Putamen (tissue), 1 donor: Measurements from ENCODE around the gene KCNG3.

Experiments used
- DNase-seq: peaks from one replicate; pipeline ENCODE4 v3.0.0-alpha.2; 2016; ENCODE audit warnings: low spot score

Gene KCNG3

DNA sequence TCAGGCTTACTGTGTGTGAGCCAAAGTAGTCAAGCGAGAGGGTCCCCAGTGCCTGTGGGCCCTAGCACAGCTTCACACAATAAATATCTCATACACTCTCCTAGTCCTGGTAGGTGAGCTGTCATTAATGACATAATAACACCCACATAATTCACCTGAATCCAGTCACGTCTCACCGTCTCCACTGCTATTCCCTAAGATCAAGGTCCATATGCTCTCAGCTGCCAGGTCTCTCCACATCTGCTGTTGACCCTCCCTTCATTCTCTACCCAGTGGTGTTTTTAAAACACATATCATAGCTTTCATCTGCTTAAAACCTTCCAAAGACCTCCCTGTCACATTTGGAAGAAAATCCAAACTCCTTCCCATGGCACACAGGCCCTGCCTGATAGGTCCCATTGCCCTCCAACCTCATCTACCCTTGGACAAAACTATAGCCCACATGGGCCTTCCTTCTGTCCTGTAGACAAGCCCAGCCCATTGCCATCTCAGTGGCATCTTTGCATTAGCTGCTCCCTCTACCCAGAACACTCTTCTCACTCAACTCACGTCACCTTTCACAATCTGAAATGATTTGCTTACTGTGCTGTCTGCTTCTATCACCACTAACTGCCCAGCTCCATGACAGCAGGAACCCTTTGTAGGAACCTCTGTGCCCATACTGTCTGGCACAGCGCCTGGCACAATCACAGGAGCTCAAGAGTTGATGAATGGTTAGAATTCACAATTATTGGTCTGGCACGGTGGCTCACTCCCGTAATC, 7.5 kb downstream of the KCNG3 start:
- DNase-seq: no peak

DNA sequence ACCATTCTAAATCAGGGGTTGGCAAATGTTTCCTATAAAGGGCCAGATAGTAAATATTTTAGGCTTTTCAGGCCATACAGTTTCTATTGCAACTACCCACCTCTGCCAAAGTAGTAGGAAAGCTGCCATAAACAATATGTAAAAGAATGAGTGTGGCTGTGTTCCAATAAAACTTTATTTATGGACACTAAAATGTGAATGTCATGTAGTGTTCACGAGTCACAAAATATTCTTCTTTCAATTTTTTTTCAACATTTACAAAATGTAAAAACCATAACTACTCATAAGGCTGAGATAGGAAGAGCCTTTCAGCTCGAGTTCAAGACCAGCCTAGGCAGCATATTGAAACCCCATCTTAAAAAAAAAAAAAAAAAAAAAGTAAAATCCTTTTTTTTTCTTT, 13.4 kb downstream of the KCNG3 start:
- no peak for DNase-seq

DNA sequence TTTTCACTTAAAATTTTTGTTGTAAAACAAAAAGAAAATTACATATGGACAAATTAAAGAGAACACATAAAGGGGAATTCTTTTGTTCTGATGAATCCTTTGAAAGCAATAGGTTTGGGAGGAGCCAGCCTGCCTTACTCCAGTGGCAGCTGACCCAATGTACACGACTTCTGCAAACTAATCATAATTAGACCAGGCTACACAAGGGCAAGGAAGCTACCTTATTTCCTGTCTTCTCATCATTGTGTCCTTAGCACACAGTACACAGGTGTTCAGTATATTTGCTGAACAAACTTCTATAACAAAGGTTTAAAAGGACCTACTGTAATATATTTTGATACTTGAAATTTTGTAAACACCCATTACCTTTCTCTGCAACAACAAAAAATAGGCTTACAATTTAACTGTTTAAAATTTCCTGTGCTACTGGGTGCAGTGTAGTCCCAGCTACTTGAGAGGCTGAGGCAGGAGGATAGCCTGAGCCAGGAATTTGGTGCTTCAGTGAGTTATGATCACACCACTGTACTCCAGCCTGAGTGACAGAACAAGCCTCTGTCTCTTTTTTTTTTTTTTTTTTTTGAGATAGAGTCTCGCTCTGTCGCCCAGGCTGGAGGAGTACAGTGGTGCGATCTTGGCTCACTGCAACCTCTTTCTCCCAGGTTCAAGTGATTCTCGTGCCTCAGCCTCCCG, 18.9 kb downstream of the KCNG3 start:
- DNase-seq: no peak

DNA sequence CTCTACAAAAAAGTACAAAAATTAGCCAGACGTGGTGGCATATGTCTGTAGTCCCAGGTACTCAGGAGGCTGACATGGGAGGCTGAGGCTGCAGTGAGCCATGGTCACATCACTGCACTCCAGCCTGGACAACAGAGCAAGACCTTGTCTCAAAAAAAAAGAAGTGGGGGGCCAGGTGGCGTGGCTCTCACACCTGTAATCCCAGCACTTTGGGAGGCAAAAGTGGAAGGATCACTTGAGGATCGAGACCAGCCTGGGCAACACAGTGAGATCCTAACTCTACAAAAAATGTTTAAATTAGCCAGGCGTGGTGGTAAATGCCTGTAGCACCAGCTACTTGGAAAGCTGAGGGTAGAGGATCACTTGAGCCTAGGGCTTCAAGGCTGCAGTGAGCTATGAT, 23.1 kb downstream of the KCNG3 start:
- no peak for DNase-seq

DNA sequence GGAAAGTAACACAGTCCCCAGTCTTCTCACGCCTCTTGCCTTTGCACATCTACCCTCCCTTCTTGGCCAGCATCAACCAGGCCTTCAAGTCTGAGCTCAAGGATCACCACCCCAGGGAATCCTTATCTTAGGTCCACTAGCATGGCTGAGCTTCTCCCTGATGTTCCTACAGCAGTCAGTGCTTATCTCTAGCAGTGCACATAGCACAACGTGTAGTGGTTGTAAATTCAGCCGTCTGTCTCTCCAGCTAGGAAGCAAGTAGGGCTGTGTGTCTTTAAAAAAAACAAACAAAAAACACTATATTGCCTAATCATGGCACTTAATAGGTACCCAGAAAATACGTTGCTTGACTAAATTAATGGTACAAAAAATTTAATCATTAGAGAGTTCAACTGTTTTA, 29.2 kb downstream of the KCNG3 start:
- no peak for DNase-seq

DNA sequence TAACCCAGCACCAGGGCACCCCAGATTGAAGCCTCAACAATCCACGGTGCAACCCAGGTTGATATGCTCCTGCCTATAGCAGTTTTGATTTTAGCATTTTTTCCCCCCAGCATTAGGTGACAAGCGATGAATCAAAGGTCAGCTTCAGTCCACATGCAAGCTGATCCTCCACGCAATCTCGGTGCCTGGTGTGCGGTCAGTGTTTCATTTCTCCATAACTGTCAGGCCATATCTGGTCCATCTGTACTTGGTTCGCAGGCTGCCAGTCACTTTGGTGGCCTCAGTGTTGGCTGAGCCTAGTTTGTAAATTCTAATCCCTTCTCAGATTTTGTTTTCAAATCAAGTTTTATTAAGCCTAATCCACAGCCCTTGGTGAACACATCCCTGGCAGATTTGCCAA, 30.2 kb downstream of the KCNG3 start:
- DNase-seq: no peak

DNA sequence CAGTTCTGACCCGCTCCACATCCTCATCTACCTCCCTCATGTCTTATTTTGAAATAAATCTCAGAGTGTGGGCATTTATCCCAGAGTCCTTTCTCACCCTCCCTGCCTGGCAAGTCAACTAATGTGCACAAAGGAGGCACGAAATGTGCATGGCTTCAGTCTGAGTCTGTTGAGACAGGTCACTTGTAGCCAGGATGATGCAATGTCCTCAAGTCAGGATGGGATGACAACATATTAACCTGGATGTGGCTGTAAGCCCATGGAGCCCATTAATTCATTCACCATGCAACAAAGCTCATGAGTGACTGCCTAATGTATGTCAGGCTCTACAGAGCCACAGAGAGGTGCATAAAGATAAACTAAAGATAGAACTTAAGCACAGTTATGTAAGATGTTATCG, 34.5 kb downstream of the KCNG3 start:
- DNase-seq: no peak

DNA sequence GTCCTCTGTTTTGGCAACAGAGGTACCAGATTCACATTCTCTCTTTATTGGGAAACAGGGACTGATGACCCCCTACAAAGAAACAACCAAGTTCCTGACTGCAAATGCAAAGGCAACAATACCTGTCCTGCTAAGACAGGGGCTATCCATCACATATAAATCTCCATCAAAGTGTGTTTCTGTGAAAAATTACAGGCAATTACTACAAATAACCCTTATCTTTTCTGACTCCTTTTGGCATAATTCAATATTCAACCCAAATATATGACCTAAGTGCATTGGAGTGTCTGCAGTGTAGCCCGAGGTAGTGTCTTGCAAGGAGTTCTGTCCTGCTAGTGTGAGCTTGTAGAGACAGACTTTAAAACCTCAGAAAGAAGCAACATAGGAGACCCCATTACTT, 35.4 kb downstream of the KCNG3 start:
- no peak for DNase-seq

DNA sequence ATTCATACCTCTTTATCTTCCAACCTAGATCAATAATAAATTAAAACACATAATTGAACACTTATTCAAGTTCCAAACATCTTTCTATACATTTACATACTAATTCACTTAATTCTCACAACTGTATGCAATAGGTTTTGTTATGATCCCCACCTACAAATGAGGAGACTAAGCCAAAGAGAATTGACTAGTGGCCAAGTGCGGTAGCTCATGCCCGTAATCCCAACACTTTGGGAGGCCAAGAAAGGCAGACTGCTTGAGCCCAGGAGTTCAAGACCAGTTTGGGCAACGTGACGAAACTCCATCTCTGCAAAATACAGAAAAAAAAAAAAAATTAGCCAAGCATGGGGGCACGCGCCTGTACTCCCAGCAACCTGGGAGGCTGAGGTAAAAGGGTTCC, 36.8 kb downstream of the KCNG3 start:
- DNase-seq: no peak

DNA sequence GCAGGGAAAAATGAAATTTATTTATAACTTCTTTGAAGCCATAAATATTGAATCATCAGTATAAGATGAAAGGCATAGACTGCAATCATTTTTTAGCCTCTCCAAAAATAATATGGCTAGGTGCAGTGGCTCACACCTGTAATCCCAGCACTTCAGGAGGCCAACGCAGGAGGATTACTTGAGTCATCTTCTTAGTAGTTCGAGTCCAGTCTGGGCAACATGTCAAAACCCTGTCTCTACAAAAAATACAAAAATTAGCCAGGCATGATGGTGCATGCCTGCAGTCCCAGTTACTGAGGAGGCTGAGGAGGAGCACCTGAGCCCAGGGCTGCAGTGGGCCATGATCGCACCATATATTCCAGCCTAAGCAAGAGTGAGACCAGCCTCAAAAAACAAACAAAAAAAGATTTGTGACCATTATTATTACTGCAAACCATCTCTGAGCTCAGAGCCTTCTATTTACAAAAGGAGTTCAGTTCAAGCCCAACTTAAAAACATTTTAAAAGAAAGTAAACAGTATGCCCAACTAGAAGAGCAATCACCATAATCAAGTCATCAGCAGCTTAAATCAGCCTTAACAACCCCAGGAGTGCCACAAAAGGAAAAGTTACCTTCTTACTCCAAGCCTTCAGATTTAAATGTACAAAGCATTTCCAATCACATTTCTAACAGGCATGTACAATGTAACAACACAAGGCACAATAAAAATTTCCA, 37.5 kb downstream of the KCNG3 start:
- DNase-seq: no peak

DNA sequence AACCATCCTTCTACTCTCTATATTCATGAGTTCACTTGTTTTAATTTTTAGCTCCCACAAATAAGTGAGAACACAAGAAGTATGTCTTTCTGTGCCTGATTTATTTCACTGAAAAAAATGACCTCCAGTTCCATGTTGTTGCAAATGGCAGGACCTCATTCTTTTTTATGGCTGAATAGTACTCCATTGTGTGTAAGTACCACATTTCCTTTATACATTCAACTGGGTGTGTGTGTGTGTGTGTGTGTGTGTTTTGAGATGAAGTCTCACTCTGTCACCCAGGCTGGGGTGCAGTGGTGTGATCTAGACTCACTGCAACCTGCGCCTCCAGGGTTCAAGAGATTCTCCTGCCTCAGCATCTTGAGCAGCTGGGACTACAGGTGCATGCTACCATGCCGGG, 41.2 kb downstream of the KCNG3 start:
- no peak for DNase-seq

DNA sequence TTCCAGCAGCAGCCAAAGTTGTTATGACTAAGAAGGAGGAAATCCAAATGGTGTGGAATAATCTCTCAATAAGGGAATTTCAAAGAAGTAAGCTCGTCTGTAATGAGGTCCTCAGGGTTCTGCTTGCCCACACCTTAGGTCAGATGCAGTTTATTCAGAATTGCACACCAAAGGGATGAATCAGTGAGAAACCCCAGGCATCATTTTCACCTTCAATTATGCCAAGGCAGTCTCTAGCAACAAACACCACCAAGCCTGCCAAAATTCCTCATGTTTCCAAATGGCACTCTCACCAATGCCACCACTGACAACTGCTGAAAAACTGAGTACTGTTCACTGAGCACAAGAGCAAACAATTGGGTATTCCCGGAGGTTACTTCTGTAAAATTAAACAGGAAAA, 43.6 kb downstream of the KCNG3 start:
- no peak for DNase-seq

DNA sequence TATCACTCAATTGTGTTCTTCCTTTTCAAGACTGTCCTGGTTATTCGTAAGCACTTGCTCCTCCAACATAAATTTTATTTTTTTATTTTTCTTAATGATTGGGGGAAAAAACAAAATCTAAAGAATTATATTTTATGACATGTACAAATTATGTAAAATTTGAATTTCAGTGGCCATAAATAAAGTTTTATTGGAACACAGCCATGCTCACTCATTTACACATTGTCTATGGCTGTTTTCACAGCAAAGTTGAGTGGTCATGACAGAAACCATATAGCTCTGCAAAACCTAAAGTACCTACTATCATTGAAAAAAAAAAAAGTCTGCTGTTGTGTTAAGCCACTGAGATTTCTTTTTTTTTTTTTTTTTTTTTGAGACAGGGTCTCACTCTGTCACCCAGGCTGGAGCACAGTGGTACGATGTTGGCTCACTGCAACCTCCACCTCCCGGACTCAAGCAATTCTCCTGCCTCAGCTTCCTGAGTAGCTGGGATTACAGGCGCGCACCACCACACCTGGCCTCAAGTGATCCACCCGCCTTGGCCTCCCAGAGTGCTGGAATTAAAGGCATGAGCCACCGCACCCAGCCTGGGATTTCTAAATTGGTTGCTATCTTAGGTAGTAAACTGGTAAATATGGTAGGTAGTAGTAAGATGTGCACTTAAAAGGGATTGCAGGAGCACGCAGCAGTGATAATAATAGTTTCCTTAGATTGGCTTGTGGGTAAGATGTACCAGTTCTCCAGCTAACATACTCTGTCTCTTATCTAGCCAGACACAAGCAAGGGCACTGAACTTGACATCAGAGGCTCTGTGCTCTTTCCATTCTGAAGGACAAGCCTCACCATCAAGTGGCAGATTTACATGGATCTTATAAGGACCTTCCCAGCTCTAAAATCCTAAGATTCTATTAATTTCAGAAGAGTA, 44.4 kb downstream of the KCNG3 start:
- no peak for DNase-seq

DNA sequence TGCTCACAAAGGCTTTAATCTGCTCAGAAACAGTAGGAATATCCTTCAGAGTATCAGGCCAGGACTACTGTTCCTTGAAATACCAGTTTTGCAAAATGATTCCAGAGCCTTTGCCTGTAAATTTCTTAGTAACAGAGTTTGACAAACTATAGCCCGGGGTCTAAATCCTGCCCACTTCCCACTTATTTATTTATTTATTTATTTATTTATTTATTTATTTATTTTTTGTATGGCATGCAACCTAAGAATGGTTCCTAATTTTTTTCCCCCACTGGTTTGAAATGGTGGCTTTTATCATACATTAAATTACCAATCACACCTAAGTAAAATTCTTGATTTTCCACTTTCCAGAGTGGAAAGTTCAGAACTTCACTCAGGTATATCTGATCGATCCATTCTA, 45.6 kb downstream of the KCNG3 start:
- DNase-seq: no peak

DNA sequence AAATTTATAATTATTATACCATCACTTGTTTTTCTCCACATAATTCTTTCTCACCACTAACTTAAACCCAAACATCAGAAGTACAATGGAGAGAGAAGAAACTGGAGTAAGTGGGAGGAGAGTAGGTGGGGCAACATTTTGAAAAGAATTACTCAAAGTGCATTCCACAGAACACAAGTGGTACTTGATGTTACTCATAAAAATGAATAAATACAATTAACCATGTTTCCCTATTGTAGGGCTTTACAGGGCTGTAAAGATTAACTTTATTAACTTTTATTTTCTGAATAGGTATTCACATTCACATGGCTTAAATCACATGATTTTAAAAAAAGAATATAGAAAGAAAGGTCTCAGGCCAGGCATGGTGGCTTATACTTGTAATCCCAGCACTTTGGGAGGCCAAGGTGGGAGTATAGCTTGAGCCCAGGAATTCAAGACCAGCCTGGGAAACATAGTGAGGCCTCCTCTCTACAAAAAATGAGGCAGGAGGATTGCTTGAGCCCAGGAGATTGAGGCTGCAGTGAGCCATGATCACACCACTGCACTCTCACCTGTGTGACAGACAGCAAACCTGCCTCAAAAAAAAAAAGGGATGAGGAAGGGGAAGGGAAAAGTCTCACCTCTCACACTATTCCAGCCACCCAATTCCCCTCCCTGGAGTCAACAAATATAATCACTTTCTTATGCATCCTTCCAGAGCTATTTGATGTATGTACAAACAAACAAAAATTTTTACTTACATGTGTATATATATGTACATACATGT, 47.1 kb downstream of the KCNG3 start:
- no peak for DNase-seq

DNA sequence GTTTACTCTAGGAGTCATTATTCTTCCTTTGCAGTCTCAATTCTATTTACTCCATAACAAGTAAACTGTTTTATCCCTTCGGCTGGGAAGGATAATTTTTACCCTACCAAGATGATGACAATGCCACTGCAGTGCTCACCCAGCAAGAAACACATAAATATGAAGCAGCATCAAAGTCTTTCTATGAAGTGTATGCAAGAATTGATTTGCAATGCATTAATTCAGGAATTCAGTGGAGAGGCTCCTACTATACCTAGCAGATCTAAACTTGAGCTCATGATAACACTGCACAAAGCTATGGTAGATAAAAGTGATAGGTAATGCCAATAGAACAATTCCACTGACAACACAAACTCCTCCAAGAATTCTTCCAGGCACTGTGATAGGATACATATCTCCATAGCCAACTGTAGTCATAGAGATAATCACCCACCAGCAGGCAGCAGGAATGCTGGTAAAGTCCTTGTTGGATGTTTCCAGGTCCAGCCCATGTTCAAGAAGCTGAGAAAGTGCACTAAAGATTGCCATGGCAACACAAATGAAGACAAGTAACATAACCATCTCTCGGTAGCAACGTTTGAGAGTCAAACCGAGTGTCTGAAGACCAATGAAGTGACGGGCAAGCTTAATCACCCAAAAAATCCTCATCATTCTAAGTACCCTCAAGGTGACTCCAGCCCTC, 49.9 kb downstream of the KCNG3 start:
- no peak for DNase-seq

DNA sequence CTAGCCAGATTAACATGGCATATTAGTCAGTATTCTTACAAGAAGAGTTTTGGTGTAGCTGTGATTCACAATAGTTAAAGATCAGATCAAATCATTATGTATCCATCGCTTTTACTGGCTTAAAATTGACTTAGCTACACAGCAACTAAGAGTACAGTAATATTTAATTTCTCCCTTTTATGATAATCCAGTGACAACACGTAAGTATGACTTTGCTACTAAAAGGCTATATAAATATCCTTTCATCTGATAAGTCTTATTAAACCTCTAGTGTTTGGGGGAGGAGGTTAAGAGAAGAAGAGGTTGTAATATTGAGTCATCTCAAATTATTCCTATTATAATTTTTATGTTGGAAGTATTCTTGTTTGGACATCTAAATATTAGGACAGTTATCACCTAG, 51.0 kb downstream of the KCNG3 start:
- DNase-seq: no peak

DNA sequence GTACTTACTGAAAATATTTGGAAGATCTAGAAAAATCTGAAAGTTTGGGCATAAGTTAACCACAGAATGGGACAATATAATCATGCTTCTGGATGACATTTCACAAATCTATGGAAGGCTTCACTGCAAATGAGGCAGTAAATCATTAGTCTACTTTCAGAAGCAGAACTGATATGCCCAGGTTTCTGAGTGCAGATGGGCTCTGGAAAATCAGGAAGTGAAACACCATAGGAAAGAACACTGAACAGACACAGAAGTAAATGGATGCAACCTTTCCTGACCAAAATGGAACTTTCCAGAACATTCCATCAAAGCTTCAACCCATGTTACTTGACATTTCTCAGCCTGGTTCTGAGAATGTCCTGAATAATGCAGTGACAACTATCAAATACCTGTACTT, 55.1 kb downstream of the KCNG3 start:
- no peak for DNase-seq

DNA sequence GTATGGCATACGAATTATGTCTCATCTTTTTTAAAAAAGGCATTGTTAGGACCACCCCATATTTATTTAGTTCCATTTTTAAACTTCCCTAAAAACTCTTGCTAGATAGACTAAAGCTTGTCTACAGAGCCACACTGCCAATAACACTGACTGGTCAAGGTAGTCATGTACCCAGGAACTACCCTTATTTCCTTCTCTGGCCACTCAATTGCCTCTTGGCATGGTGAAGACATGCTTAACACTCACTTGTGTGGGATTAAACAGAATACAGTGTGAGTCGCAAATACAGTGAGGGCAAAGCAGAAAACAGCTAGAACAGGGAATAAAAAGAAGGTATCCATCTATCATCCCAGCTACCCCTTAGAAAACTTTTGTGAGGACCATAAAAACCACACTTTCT, 57.4 kb downstream of the KCNG3 start:
- no peak for DNase-seq

DNA sequence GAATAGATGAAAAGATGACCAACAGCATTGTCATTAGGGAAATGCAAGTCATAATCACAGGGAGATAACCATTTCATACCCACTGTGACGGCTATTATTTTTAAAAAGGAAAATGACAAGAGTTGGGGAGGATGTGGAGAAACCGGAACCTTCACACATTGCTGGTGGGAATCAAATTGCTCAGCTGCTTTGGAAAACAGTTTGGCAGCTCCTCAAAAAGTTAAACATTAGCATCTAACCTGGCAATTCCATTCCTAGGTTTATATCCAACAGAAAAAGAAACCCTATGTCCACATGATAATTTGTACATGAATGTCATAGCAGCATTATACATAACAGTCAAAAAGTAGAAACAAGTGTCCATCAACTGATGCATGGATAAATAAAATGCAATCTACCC, 58.2 kb downstream of the KCNG3 start:
- no peak for DNase-seq

DNA sequence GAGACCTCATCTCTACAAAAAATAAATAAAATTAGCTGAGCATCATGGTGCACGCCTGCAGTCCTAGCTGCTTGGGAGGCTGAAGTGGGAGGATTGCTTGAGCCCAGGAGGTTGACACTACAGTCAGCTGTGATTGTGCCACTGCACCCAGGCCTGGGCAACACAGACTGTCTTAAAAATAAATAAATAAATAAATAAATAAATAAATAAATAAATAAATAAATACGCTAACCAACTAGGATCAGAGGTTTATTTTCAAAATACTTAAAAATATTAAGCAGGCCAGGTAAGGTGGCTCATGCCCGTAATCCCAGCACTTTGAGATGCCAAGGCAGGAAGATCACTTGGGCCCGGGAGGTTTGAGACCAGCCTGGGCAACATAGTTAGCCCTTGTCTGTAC, 63.6 kb downstream of the KCNG3 start:
- DNase-seq: no peak
